ENCODE measurements around the gene NKX6-2.
"Not testable (repeated sequence)": the region's sequence is repeated elsewhere in the genome, so short reads cannot be mapped to it uniquely, and the experiment has no call there.

NKX6-2 gene

GRCh38 chr10:132777441-132777840, 8.5 kb downstream of the NKX6-2 start:
- DNase-seq = no peak

DNA sequence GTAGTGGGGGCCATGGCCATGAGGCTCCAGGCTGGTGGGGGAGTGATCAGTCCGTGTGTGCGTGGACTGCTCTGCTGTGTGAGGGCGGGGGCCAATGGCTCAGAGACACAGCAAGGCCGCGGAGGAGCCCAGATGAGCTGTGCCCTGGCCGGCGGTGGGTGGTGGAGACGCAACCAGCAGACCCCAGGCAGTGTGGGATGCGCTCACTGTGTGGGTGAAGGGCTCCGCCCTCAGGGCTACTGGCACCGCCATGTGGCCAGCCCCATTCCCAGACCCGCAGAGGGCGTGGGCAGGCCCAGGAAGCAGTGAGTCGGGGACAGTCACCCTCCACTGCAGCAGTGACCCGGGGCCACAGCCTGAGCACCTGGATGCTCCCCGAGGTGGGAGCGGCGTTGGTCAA, 9.1 kb downstream of the NKX6-2 start:
- no peak for DNase-seq

- DNase-seq = no peak
These were observed 9.8 kb downstream of the NKX6-2 start for GRCh38 chr10:132776186-132776585.

DNA sequence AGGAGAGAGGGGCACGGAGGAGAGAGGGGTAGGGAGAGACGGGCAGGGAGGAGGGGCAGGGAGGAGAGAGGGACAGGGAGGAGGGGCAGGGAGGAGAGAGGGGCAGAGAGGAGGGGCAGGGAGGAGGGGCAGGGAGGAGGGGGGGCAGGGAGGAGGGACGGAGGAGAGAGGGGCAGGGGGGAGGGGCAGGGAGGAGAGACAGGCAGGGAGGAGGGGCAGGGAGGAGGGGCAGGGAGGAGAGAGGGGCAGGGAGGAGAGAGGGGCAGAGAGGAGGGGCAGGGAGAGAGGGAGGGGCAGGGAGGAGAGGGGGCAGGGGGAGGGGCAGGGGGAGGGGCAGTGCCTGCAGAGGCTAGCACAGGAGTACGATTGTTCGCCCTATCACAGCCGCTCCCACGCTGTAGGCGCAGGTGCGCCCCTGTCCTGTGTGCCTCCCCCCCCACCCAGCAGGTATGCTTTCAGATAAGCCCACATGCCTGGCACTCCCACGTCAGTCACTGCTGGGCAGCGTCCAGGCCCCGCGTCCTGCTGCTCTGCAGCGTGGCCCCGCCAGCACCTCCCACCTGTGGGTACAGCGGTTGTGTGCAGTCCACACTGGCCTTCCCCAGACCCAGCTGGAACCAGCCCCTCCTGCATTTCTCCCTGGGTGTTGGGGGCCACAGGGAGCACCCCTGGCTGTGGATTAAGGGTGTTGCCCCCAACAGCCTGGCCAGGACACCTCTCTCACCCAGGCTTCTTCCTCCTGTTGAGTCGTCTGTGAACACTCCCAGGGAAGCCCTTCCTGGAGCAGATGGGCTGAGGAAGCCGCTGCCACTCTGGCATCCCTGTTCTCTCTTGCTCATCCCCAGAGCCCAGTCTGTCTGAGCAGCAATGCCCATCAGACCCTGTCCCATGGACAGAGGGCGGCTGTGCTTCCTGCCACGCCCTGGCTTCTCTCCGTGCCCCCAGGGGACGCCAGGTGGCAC, 10.8 kb downstream of the NKX6-2 start:
- DNase-seq = no peak

DNA sequence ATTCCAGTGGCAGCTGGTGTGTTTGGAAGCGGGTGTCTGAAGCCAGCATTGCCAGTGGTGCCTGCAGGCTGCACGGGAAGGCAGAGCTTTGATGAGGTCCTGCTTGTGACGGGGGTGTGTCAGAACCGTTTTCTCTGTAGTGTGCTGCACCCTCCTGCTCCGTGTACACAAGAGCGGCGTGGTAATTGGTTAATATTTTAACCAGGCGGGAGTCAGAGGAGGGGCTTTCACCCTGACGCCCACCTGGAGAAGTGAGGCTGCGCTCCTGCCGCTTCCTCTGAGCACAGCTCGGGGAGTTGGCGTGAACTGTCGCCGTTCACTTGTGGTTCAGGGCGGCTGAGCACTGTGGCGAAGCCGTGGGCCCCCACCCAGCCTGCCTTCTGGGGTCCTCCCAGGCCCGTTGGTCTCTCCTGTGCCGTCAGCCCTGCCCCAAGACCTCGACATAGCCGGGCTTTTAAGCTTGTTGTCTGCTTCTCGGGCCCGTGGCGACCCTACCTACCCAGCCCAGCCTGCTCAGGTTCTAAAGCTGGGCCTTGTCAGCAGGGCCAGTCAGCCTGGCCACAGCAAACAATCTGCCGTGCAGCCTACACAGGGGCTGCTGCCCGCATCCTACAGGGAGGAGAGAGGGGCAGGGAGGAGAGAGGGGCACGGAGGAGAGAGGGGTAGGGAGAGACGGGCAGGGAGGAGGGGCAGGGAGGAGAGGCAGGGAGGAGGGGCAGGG, 11.6 kb downstream of the NKX6-2 start:
- no peak for DNase-seq

DNA sequence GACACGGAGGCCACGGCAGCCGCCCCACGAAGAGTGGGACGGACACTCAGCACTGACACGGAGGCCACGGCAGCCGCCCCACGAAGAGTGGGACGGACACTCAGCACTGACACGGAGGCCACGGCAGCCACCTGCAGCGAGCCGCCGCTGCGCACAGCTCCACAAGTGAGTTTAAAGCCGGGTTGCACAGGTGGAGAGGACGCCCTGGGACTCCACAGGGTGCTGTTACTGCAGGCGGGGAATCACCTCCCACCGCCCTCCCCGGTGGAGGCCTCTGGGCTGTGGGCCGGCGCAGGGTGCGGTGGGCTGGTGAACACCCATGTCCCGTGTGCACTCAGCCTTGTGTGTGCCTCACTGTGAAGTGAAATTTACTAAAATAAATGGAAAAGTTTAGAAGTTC, 13.1 kb downstream of the NKX6-2 start:
- DNase-seq = not testable (repeated sequence)

DNA sequence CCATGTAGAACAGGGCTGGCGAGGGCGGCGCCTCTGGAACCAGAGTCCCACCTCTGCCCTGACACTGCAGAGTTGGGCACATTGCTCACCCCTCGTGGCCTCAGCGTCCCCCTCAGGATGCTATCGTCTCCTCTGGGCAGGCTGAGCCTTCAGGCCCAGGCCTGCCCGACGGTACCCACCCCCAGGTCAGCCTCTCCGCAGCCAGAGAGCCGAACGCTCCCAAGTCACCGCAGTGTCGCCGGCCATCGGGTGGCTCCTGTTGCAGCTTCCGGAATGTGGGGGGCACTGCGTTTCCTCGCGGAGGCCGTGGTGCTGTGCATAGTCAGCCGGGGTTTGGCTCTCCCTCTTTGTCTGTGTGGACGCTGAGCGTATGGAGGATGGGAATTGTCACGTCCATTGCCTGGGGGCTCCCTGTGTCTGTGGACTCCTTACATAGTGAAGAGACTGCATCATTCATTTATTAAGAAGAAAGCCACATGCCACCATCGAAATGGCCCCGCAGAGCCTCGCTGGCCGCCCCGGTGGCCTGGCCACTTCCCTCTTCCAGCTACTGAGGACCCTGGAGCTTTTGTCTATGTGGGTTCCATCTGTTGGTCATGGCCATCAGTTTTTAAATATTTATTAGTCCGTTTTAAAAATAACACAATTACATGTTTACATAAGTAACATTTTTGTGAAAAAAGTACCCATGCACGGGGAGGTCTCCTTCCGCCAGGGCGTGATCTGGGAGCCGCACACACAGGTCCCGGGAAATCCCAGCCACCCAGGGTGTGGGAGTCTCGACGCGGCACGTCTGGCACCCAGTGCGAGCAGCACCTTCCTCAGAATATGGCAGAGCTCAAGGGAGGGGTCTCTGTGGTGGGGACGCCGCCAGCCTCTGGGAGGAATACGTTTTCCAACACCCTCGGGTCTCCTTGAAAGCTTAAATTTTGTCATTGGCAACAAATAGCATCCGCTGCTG, 15.6 kb downstream of the NKX6-2 start:
- no peak for DNase-seq

GRCh38 chr10:132768346-132769248, 17.4 kb downstream of the NKX6-2 start:
- DNase-seq = no peak

GRCh38 chr10:132766291-132766690, 19.7 kb downstream of the NKX6-2 start:
- DNase-seq = no peak

DNA sequence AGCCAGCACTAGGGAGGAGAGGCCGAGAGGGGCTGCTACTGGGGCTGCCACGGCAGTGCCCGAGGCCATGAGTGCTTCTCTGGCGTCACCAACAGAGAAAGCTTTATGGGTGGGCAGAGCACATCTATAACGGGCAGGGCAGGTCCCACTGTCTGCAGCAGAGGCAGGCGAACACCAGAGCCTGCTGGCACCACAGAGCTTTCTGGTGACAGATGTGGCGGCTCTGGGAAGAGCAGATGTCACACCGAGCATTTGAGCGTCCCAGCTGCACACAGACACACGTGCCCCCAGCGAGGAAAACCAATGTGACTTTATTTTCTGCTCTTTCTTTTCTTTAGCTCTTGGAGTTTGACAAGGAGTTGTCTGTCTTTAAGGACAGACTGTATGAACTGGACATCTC, 20.5 kb downstream of the NKX6-2 start:
- DNase-seq = no peak

DNA sequence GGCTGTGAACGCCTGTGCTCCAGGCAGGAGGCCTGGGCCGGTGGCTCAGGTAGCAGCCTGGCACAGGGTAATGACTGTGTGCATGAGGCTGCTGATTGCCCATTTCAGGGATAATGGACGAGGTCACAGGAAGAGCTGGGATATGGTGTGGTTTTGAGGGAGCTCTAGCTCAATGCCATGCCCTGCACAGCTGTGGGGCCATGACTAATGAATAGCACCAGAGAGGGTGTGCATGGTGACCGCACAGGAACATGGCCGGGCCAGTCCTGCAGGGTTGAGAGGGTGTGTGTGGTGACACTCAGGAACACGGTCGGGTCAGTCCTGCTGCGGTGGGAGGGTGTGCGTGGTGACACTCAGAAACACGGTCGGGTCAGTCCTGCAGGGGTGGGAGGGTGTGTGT, 21.8 kb downstream of the NKX6-2 start:
- no peak for DNase-seq

GRCh38 chr10:132763545-132763944, 22.4 kb downstream of the NKX6-2 start:
- no peak for DNase-seq

- no peak for DNase-seq
These were observed 23.7 kb downstream of the NKX6-2 start for GRCh38 chr10:132762267-132762666.

GRCh38 chr10:132761395-132762060, 24.4 kb downstream of the NKX6-2 start:
- DNase-seq = no peak

DNA sequence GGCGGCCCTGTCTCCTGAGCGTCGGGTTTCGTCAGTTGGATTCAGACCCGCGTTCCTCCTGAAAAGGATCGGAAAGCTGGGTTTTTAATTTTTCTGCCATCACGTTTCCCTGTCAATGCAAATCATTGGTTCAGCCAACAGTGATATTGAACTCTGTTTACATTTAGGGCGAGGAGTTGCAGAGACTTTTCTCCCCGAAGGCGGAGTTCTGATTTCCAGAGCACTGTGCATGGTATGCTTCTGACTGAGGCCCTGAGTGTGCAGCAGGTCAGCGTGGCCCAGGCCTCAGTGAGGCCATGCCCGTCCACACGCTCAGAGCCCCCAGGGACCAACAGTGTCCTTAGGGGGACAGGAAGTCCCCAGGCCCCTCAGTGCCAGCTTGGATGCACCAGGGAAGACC, 27.1 kb downstream of the NKX6-2 start:
- no peak for DNase-seq

DNA sequence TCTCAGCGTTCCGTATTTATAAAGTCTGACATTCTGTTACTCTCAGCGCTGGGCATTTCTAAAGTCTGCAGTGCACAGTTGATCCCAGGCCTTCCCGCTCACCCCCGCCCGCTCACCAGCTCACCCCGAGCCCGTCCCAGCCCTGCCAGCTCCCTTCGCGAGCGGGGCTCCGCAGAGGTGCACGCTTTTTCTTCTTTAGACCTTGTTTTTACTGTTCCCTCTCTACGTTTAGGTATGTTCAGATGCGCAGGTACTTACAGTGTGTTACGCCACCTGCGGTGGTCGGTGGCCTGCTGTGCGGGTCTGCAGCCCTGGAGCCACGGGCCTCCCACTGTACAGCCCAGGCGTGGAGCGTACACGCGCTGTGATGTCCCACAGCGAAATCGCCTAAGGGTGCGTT, 28.8 kb downstream of the NKX6-2 start:
- DNase-seq = no peak

DNA sequence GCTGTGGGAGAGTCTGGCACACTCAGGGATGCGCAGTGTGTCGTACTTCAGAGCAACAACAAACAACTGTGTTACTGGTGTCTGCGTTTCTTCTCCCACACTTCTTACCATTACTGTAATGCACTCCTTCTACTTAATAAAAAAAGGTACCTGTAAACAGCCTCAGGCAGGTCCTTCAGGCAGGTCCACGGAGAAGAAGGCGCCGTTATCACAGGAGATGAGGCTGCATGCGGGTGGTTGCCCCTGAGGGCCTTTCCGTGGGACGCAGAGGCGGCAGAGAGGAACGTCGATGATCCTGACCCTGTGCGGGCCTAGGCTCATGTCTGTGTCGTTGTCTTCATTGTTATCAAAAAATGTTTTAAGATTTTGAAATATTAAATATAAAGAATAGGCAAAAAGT, 29.4 kb downstream of the NKX6-2 start:
- no peak for DNase-seq

DNA sequence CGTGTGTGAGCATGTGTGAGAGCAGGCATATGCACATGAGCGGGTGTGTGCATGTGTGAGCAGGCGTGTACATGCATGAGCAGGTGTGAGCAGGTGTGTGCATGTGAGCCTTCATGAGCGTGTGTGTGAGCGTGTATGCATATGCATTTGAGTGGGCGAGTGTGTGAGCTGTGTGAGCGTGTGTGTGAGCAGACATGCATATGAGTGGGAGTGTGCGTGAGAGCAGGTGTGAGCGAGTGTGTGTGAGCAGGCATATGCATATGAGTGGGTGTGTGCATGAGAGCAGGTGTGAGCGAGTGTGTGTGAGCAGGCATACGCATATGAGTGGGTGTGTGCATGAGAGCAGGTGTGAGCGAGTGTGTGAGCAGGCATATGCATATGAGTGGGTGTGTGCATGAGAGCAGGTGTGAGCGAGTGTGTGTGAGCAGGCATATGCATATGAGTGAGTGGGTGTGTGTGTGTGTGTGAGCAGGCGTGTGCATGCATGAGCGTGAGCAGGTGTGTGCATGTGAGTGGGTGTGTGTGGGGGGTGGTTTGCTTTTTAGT, 30.7 kb downstream of the NKX6-2 start:
- DNase-seq = no peak

GRCh38 chr10:132754071-132754470, 31.9 kb downstream of the NKX6-2 start:
- no peak for DNase-seq

DNA sequence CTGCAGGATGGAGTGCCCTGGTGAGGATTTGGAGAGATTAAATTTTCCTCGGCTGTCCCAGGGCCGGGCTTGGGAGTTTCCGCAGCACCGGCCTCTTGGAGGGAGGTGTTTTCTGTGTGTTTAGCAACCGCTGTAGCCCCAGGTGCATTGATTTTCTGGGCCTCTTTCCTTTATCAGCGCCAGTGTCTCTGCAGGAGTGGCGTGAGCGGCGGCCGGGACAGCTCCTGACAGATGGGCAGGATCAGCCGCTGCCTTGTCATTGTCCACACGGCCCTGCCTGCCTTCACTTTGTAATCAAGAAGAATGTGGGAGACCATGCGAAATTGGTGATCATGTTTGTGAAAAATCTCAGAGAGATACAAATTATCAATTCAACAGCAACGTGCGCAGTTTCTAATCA, 32.4 kb downstream of the NKX6-2 start:
- DNase-seq = no peak

DNA sequence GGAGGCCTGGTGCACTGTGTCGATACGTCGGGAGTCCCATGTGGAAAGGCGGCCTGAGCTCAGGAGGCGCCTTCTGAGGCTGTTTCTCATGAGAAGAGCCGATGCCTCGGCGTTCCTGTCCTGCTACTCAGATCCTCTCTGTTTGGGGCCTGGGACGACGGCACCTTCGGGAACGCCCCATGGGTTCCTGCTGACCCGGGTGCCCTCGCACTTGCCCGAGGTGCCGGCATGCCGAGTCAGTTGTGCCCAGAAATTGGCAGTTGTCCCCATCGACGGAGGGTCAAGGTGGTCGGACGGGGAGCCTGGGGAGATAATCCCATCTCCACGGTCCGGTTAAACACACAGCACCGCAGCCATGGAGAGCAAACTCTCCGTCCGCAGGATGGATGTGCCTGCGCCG, 33.0 kb downstream of the NKX6-2 start:
- no peak for DNase-seq

All from NCI-H1105 treated with DMSO at 0.1 percent for 48 hours (cell line).